Measurements from ENCODE around the gene PPM1B. TPM values are rescaled to one million over a fixed set of nuclear protein-coding genes. Genes with fewer than 3 reads are reported as not detected.
"Not testable (repeated sequence)": the region's sequence is repeated elsewhere in the genome, so short reads cannot be mapped to it uniquely, and the experiment has no call there.

PPM1B gene
- polyA plus RNA-seq (ENCODE audit: insufficient read length in 4 of 4): 10 to 100 TPM; 55.7 to 80.4 (median 70.7) TPM

DNA sequence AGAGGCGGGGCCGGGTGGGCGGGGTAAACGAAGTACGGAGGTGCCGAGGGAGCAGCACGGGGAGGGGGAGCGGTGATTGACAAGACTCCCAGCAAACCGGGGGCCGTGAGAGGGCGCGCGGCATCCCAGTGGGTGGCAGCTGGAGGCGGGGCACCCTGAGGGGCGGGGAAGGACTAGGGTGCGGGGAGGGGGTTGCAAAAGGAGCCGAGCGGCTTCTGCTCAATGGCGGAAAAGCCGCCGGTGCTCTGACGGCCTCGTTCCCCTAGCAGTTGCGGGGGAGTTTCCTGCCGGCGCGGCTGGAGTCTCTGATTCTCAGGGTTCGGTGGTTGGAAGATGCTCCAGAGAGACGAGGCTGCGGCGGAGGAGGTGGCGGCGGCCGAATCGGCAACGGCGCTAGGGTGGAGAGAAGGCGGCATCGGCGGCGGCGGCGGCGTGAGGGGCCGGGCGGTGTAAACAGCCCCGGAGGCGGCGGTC is at the start of gene PPM1B:
Gene PPM1B, plus strand, starts transcription at position 195 of the 474 bp plus-strand sequence. CDS start 32,325 bp downstream, outside the sequence.
- DNase-seq (ENCODE audit: low read depth in 4 of 4, low spot score in 3 of 4): peak in 1 of 4 donors; percentile 99

DNA sequence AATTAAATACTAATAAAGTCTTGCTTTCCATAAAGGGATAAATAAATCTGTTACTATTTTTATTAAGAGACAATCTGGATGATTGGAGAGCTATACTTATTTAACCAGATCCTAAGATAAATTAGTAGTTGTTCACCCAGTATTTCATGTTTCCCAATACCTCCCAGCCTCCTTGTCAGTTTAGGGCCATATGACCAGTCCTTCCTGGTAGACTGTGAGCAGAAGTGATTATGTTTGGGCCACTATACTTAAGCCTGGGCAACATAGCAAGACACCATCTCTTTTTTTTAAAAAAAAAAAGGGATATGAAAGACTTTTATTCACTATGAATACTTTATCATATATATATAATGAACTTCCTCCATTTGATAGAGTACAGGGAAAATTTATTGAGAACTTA is 48.8 kb upstream of the PPM1B start:
- no peak for DNase-seq (ENCODE audit: low read depth in 4 of 4, low spot score in 3 of 4)

DNA sequence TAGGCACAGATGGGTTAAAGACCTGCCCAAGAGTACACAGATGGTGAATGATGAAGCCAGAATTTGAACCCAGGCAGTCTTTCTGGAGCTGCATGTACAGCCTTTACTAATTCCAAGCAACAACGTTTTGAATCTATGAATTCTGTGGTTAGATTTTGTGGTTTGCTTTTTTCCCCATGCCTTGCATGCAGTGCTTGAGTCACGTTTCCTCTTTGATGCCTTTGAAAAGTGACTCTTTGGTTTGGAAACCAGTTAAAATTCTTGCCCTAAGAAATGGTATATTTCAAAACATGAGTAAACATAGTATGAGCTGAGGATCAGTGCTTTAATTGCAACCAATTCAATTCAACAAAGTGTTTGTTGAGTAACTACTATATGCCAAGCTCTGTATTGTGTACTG is 48.2 kb upstream of the PPM1B start:
- DNase-seq (ENCODE audit: low read depth in 4 of 4, low spot score in 3 of 4): no peak

DNA sequence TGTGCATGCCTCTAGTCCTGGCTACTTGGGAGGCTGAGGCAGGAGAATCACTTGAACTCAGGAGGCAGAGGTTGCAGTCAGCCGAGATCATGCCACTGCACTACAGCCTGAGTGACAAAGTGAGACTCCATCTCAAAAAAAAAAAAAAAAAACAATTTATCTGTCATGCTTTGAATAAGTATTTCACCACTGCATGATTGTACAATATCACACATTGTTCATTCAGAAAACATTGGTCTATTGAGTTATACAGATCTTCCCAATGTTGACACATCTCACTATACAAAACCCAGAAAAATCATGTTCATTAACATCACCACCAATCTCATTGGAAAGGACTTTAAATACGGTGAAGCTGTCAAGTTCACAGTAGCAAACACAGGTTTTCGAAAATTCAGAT is 46.8 kb upstream of the PPM1B start:
- DNase-seq (ENCODE audit: low read depth in 4 of 4, low spot score in 3 of 4): no peak

DNA sequence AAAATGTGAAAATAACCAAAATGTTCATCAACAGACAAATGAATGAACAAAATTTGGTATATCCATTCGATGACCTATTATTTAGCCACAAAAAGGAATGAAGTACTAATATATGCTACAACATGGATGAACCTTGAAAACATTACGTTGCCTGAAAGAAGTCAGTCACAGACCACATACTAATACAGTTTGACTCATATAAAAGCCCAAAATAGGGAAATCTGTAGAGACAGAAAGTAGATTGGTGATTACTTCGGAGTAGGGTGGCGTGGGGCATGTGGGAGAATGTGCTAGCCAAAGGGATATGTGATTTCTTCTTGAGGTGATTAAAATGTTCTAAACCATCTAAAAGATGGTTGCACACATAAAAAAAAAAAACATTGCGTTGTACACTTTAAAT is 44.2 kb upstream of the PPM1B start:
- DNase-seq (ENCODE audit: low read depth in 4 of 4, low spot score in 3 of 4): no peak

DNA sequence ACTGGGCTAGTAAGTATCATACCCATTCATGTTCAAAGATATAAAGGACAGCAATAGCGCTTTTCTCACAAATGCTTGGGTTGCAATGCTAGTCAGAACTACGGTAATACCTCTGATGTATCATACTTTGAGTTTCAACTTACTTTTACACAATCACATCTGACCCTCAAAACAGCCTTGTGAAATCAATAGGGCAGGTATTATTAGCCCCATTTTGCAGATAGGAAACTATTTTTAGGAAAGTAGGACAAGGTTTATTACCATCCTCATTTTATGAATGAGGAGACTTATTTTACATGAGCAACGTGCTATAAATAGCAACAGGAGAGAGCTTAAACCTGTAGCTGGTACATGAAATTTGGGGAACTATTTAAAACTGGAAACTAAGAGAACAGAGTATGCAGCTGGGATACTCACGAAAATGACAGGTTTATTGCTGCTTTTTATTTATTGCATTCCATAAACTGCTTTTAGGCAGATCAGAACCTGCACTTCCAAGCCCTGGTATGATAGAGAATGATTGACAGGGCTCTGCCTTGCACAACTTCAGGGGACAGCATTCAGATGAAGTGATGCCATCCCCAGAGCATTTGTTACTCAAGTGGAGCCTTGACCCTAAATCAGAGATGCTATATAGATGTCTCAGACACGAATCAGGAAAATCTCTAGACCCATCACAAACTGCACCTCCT is 42.4 kb upstream of the PPM1B start:
- no peak for DNase-seq (ENCODE audit: low read depth in 4 of 4, low spot score in 3 of 4)

DNA sequence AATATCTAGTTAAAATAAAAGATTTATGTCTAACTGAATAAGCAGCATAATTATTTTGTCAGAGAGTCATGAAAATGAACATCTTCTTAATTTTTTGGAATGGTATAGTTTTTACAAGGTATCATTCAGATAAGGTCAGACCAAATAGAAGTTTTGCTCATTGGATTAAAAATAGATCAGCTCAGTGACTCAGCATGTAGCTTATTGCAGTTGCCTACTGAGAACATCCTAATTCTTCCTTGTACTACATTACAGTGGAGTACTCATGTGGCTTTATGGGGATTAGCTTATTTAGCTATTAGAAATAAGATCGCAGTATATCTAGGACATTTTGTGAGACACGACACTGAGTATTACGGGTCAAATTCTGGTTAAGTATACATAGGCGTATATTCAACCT is 38.2 kb upstream of the PPM1B start:
- no peak for DNase-seq (ENCODE audit: low read depth in 4 of 4, low spot score in 3 of 4)

DNA sequence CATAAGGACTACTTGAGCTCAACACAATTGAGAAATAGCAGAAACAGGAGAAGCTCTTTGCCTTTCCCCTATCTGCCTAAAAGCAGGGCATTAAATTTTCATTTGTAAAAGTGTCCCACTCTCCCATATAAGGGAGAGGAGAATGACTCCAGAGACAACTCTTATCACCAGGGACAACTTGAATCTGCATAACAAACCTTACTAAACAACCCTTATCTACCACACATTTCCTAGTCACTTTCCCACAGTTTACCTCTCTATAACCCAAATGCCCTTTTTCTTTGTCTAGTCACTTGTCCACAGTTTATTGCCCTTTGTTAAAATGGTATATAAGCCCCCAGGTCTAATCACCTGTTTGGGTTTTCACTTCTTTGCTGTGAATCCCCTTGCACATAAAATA is 37.5 kb upstream of the PPM1B start:
- DNase-seq (ENCODE audit: low read depth in 4 of 4, low spot score in 3 of 4): no peak

DNA sequence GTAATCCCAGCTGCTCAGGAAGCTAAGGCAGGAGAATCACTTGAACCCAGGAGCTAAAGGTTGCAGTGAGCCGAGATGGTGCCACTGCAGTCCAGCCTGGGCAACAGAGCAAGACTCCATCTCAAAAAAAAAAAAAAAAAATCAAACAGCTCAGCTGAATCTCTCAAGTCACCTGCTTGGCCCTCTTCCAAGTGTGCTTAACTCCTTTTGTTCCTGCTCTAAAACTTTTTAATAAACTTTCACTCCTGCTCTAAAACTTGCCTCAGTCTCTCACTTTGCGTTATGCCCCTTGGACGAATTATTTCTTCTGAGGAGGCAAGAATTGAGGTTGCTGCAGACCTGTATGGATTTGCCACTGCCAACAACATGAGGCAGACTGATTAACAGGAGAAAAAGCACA is 35.1 kb upstream of the PPM1B start:
- DNase-seq (ENCODE audit: low read depth in 4 of 4, low spot score in 3 of 4): not testable (repeated sequence)

DNA sequence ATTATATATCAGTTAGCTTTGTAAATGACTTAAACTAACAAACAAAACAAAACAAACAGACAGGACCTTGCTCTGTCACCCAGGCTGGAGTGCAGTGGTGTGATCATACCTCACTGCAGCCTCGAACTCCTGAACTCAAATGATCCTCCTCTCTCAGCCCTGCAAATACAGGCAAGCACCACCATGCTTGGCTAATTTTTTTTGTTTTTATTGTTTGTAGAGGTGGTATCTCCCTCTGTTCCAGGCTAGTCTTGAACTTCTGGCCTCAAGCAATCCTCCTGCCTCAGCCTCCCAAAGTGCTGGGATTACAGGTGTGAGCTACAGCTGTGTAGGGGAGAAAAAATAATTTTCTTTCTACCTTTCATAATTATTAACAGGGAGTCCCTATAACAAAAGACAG is 33.8 kb upstream of the PPM1B start:
- DNase-seq (ENCODE audit: low read depth in 4 of 4, low spot score in 3 of 4): no peak

DNA sequence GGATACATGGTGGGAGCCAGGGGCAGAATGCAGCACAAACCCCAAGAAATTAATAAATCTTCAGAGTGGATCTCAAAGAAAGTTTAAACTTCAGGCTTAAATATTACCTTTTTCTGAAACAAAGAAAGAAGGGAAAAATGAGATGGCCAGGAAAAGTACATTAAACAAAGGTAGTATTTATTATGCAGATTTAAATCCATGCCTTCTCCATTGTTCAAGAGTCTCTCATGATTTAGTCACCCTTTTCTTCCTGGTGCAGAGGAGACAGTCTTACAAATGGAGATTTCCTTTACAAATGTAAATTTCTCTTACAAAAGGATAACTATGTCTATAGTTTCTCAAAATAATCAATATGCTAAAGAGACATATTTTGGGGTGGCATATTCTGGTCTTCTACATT is 33.4 kb upstream of the PPM1B start:
- DNase-seq (ENCODE audit: low read depth in 4 of 4, low spot score in 3 of 4): no peak

DNA sequence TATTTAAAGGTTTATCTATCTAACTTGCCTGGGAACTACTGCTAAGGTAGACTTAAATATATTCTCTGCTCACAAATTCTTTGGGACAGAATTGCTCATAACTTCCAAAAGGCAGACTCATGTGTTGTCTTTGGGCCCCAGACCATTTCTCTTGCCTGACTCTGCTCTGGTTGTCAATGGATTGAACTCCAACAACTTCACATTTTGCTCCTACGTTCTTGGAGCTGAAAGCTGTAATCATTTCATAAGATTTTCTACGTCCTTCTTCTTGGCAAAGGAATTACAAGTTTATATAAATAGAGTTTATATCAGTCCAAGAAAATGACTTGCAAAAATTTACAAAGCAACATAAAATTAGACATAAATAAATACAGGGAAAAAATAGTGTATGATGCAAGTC is 32.9 kb upstream of the PPM1B start:
- no peak for DNase-seq (ENCODE audit: low read depth in 4 of 4, low spot score in 3 of 4)

DNA sequence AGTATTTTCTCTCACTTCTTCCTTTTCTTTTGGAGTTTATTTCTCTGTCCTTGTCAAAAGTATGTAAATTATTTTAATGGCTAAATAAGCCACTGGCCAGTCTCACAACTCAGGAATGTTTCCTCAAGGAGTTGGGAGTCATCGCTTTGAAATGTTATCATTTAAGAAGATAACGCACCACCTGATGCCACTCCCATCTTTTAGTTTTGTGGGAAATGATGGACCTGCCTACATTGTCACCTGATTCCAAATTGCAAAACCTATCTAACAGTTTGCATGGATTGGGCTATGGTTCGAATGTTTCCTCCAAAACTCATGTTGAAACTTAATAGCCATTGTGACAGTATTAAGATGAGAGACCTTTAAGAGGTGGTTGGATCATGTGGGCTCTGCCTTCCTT is 32.4 kb upstream of the PPM1B start:
- DNase-seq (ENCODE audit: low read depth in 4 of 4, low spot score in 3 of 4): no peak

DNA sequence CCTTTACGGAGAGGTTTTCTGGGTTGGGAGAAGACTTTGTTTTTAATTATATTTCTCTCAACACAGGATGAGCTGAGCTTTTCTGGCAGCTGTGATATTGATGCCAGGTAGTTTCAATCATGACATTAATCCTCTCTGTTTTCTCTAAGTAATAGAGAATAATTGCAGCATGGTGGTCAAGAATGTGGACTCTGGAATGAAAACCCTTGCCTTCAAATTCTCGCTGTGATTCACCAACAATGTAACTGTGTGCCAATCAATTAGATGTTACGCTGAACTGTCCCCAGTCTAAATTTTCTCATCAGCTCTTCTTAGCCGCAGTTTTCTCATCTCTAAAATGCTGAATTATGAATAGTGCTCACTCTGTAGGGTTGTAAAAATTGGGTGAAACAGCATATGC is 31.6 kb upstream of the PPM1B start:
- no peak for DNase-seq (ENCODE audit: low read depth in 4 of 4, low spot score in 3 of 4)

DNA sequence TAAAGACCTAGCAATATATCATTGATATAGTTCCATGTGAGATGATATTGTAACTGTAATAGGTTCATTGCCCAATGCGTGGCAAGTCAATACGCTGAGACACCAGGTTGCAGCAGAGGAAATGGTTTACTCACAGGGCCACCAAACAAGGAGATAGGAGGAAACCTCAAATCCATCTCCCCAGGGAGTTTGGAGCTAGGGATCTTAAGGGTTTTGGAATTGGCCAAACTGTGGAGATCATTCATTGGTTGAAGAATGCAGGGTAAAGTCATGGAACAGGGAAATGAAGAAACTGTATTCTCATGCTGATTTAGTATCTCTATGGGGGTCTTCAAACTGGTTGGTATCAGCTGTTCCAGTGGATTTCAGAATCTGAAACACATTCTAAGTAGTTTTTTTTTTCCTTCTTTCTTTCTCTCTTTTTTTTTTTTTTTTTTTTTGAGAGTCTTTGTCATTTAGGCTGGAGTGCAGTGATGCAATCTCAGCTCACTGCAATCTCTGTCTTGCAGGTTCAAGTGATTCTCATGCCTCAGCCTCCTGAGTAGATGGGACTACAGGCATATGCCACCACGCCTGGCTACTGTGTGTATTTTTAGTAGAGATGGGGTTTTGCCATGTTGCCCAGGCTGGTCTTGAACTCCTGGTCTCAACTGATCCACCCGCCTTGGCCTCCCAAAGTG is 30.7 kb upstream of the PPM1B start:
- no peak for DNase-seq (ENCODE audit: low read depth in 4 of 4, low spot score in 3 of 4)

DNA sequence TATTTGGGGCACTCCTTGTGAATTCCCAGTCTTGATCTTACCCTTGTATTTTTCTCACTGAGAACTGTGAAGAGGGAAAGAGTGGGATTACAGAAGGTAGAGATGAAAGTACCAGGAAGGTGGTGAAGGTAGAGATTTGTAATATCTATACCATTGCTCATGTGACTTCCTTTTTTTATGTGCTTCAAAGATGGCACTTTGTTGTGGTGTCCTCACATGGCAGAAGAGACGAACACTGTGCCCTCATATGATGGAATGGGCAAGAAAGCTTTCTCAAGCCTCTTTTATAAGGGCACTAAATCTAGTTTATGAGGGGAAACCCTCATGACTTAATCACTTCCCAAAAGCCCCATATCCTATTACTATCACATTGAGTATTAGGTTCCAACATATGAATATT is 28.9 kb upstream of the PPM1B start:
- DNase-seq (ENCODE audit: low read depth in 4 of 4, low spot score in 3 of 4): no peak

DNA sequence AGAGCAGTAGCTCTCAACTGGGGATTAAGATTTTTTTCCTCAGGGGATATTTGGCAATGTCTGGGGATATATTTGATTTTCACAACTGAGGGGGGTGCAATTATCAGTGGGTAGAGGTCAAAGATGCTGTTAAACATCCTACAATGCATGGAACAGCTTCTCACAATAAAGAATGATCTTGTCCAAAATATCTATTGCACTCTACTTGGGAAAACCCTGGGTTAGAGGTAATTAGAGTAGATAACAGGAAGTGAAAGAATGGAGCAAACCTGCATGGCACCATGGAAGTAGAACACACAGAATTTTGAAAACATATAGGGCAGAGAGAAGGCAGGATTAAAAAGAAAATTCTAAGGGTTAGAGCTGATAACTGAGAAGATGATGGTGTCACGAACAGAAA is 26.4 kb upstream of the PPM1B start:
- DNase-seq (ENCODE audit: low read depth in 4 of 4, low spot score in 3 of 4): no peak

DNA sequence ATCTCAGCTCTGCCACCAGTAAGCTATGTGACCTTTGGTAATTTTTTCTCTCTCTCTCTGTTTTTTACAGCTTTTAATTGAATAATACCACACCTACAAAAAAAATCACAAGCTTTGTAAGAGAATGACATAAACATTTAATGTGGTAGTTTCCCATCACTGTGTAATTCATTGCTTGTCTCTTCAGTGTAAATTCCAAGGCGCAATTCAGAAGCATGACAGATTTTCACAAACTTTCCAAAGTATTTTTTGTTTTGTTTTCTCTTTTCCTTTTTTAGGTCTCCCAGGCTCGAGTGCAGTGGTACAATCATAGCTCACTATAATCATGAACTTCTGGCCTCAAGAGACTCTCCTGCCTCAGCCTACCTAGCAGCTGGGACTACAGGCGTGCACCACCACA is 25.0 kb upstream of the PPM1B start:
- no peak for DNase-seq (ENCODE audit: low read depth in 4 of 4, low spot score in 3 of 4)

DNA sequence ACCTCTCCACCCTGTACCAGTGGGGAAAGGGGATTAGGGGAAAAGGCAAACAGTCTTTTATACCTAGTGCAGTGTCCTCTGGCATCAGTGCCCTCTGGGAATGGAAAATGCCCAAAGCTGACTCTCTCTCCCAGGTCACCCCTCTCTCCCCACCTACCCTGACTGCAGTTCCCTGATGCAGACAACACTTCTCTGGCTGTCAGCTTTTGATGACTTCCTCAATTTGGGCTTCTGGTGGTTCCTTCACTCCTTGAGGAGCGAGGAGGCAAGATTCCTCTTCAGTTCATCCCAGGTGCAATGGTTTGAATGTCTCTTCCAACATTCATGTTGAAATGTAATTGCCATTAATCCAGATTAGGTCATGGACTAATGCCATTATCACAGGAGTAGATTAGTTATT is 19.7 kb upstream of the PPM1B start:
- DNase-seq (ENCODE audit: low read depth in 4 of 4, low spot score in 3 of 4): no peak

DNA sequence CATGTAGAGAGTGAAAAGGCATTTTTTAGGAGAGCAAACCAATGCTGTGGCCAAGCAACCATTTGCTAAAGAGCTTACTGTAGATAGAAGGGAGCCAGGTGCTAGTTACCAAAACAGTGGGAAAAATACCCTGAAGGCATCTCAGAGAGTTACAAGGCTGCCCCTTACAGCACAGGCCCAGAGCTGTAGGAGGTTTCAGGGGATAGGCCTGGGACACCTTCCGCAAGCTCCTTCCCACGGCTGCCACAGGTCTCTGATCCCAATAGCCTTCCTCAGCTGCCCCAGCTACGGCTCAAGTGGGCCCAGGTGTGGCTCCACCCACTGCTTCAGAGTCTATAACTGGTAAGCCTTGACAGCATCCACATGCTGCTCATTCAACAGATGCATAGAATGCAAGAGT is 18.2 kb upstream of the PPM1B start:
- DNase-seq (ENCODE audit: low read depth in 4 of 4, low spot score in 3 of 4): no peak

DNA sequence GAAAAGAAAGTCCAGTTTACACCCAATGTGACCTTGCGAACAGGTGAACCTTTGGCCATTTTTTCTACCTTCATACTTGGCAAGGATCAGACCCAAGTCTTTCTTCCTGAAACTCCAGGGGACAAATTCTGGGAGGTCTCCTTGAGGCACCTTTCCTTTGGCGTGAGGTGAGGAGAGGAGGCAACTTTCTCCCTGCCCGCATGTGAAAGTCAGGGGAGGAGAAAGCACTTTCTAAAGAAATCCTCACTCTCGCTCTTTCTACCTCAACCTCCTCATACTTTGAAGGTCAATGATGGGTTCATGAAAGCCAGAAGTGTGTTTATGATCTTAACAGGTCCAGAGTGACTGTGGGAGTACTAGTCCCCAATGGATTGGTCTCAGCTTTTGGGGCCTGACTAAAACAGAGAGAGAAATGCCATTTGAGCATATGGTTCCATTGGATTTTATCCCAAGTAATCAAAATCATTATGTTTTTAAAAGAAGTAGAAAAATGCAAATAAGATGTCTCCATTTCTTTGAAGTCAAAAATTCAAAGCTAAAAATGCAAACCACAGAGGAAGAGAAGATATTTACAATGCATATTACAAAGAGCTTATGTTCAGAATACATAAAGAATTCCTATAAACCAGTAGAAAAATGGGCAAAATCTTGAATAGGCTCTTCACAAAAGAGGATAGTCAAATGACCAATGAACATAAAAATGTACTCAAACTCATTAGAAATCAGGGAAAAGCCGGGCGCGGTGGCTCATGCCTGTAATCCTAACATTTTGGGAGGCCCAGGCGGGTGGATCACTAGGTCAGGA is 15.6 kb upstream of the PPM1B start:
- DNase-seq (ENCODE audit: low read depth in 4 of 4, low spot score in 3 of 4): no peak

Measured in left renal pelvis (tissue), 4 donors.